CD4-positive, alpha-beta T cell treated with Interleukin-4 for 1 hour (primary cell): ENCODE measurements around the gene RNF111.
A peak's percentile ranks its signal among the peaks of the same experiment; 100 is the strongest.

ENCODE experiments used
- DNase-seq, 2 donors: peaks; one replicate each; pipeline ENCODE4 v3.0.0-alpha.2; 2020 to 2022

The RNF111 gene

DNA sequence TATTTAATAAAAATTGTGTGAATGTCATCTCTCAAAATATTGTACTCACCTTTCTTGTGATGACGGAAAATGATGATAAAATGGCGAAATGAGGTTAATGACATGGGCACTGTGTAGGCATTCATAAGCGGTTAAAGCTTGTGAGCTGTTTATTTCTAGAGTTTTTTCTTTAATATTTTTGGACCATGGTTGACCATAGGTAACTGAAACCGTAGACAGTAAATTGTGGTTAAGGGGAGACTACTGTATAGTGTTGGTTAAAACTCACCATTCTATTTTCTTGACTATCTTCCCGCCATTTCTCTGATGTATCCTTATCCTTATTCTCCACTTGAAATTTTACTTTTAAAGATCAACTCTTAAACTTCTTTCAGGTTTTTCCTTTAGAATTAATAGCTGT, 14.5 kb downstream of the RNF111 start:
- no peak for DNase-seq

DNA sequence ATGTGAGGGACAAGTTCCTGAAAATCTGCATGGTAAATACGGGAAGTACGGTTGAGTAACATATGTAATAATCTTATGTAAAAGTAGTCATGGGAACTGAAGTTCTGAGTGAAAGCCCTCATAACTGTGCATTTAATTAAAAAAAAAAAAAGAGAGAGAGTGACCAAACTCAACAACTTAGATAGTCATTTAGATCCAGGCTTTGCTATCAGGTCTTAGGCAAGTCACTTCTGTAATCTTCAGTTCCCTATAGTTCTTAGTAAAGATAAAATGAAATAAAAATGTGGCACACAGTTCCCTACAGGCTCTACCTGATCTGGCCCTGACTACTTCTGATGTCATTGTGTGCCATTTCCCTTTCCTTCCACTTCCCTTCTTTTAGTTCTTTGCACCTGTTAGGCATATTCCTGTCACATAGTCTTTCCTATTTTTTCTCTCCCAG, 15.0 kb downstream of the RNF111 start:
- peak in 1 of 2 donors; percentile 7 for DNase-seq

DNA sequence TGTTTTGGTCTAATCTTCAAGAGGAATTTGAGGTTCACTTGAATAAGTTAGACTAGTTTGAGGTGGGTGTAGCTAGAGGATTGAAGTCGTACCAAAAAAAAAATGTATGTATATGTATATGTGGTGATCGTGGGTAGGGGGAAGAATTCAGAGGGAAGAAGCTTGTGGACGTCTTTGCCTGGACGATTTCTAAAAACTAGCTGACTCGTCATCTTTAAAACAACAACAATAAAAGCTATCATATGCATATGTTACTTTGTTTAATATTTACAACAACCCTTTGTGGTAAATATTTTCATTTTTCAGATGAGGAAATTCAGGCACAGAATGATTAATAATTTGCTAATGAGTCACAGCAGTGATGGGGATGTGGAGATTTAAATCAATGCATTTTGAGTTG, 18.1 kb downstream of the RNF111 start:
- DNase-seq: no peak

DNA sequence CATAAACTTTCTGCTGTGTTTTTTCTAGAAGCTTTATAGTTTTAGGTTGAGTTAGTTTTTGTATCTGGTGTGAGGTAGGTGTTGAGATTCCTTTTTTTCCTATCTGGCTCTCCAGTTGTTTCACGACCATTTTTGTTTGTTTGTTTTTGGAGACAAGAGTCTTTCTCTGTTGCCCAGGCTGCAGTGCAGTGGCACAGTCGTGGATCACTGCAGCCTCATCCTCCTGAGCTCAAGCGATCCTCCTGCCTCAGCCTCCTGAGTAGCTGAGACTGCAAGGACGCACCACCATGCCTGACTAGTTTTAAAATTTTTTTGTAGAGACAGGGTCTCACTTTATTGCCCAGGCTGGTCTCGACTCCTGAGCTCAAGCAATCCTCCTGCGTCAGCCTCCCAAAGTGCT, 20.6 kb downstream of the RNF111 start:
- DNase-seq: no peak

DNA sequence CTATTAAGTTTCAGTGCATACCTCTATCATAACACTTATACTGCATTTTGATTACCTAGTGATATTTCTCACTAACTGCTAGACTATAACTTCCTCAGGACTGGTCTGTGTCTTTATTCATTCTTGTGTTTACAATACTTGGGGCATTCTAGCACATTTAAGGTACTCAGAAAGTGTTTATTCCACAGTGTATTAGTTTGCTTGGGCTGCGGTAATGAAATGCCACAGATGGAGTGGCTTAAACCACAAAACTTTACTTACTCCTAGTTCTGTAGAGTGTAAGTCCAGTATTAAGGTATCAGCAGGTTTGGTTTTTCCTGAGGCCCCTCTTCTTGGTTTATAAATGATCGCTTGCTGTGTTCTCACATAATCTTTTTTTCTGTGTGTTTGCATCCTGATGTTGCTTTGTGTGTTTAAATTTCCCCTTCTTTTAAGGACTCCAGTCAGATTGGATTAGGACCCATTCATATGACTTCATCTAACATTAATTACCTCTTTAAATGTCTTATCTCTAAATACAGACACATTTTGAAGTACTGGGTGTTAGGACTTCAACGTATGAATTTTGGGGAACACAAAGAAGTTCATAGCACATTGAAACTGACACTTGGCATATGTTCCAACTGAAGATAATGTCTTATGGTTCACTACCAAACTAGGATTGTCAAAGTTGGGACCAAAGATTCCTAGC, 23.9 kb downstream of the RNF111 start:
- no peak for DNase-seq

DNA sequence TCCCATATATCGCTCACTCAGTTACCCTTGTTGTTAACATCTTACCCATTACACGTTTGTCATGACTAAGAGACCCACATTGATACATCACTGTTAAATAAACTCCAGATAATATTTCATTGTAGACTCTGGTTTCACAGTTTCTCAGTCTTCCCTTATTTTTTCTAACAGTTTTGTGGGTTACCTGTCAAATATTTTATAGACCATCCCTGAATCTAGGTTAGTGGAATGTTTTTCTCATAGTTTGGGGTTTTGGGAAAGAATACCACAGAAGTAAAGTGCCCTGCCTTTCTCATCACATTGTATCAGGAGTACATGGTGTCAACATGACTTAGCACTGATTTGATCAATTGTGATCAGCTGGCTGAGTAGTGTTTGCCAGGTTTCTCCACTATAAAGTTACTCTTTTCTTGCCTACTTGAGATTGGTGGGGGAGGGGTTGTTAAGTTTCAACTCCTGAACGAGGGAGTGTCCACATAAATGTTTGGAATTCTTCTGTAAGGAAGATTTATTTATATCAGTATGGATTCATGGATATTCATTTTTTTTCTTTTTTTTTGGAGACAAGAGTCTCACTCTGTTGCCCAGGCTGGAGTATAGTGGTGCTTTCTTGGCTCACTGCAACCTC, 25.9 kb downstream of the RNF111 start:
- DNase-seq: no peak

DNA sequence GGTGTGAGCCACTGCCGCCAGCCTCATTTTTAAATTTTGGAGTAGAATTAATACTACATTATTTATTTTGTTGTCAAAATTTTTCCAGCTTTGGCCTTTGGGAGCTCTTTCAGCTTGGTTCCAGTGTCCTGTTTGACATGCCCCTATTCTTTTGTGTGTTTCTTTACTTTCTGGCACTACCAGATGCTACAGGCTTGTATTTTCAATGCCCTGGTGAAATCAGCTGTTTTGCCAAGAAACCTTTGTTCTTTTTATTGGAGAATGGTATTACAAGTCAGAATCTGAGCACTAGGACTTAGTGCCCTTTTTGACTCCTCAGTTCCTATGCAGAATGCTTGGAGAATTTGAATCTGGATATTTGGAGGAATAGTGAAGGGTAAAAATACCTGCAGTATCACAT, 26.6 kb downstream of the RNF111 start:
- no peak for DNase-seq

DNA sequence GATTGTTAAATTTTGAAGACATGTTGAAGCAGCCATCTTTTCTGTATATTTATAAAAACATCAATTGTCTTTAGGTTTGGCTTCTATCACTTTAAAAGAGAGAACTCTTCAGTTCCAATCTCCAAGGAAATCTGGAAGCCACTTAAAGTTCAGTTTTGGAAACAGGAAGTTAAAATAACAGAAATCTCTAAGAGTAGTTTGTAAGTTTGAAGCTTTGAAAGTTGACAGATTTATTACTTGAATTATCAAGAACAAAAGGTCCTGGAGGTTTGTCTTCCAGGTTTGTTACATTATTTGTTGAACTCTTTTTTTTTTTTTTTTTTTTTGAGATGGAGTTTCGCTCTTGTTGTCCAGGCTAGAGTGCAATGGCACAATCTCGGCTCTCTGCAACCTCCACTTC, 30.0 kb downstream of the RNF111 start:
- DNase-seq: no peak

DNA sequence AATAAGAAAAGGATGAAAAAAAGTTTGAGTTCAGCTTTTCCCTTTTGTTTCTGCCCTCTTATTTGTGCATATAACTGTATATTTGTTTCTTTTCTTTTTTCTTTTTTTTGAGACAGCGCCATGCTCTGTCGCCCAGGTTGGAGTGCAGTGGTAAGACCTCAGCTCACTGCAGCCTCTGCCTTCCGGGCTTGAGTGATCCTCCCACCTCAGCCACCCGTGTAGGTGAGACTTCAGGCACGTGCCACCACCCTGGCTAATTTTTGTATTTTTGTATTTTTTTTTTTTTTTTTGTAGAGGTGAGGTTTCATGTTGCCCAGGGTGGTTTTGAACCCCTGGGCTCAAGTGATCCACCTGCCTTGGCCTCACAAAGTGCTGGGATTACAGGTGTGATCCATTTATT, 31.4 kb downstream of the RNF111 start:
- no peak for DNase-seq

DNA sequence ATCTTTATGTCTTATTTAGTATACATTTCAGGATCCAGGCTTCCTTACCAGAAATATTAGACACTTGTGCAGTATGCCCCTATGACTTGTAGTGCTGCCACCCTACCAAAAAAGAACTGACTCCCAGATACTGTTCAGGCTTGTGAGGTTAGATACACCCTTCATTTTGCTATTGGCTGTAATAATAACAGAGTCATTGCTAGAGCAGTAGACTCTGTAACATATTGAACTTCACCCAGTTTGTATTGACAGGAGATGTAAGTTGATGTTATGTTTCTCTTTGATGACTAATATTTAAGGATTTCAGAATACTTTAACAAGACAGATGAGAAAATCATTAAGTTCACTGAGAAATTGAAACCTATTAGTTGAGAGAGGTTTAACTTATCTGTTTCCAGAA, 32.9 kb downstream of the RNF111 start:
- DNase-seq: no peak

DNA sequence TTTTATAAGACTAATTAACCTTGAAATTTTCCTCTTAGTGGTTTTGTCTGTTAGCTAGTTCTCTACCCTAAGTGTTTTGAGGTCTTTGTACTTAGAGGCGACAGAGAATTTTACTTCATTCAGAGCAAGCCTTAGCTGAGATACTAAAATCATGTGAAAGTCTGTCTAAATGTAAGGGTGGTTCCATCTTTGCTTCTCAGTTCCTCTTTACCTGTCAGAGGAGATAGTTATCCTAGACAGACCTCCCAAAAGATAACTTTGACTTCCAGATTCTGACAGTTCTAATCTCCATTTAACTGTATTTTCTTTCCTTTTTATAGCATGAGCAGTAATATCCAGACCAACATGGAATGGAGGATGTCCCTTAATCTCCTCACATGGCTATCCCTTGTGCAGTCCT, 34.7 kb downstream of the RNF111 start:
- no peak for DNase-seq

DNA sequence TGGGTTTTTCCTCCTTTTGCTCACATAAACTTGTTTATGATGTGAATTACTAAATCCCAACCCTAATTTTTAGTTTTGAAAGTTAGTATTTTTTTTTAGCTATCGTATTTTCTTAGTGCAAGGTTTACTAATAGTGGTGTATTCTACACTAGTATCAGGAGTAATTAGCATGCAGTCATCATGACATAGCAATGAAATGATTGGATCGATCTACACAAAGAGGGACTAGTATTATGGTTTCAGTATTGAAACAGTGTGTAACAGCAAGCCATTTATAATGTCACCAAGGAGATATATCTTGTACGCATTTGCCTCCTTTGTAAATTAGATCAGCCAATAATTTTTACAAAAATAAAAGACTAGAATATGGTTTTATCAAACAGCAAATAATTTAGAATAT, 38.7 kb downstream of the RNF111 start:
- no peak for DNase-seq

DNA sequence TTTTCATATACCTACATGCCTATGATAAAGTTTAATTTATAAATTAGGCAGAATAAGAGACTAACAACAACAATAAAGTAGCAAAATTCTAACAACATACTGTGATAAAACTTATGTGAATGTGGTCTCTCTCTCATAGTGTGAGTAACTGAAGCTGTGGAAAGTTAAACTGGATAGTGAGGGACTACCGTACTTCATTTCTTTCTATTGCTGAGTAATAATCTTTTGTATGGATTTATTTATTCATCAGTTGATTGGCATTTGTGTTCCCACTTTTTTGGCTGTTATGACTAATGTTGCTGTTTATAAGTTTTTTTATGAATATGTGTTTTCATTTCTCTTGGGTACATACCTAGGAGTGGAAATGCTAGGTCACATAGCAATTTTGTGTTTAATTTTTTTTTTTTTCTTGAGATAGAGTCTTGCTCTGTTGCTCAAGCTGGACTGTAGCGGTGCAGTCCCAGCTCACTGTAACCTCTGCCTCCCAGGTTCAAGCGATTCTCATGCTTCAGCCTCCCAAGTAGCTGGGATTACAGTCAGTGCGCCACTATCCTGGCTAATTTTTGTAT, 41.0 kb downstream of the RNF111 start:
- no peak for DNase-seq

DNA sequence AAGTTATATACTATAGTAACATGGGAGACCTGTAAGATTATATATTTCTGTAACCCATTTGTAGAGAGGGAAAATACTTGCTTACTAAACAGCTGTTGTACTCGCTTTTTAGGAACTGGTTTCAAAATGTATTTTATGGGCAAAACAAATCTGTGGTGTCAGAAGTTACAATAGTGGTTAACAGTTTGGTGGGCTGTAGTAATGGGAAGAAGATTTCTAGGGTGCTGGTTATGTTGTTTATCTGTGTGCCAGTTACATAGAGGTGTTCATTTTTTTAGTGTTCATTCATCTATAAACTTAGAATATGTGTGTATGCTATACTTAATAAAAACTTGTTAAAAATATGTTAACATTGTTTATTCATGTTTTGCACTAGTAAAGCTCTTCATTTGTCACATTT, 42.1 kb downstream of the RNF111 start:
- no peak for DNase-seq

DNA sequence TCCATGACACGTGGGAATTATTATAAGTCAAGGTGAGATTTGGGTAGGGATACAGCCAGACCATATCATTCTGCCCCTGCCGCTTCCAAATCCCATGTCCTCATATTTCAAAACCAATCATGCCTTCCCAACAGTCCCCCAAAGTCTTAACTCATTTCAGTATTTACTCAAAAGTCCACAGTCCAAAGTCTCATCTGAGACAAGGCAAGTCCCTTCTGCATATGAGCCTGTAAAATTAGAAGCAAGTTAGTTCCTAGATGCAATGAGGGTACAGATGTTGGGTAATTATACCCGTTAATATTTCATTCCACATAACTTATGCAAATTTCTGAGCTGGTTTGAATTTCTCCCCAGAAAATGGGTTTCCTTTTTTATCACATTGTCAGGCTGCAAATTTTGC, 47.7 kb downstream of the RNF111 start:
- no peak for DNase-seq

DNA sequence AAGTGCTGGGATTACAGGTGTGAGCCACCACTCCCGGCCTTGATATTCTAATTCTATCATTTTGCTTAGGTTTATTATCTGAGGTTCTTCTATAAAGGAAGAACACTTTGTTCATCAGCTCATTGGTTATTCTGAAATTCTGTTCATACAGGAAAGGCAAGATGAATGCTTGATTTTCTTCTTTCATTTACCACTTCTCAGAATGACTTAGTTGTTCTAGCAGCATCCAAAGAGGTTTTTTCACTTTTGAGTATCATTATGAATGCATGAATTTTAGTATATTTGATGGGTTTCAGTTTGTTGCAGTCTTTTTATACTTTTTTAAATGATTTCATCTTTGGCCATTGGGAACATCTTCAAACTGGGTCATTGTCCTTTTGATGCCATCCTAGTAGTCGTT, 51.8 kb downstream of the RNF111 start:
- DNase-seq: no peak

DNA sequence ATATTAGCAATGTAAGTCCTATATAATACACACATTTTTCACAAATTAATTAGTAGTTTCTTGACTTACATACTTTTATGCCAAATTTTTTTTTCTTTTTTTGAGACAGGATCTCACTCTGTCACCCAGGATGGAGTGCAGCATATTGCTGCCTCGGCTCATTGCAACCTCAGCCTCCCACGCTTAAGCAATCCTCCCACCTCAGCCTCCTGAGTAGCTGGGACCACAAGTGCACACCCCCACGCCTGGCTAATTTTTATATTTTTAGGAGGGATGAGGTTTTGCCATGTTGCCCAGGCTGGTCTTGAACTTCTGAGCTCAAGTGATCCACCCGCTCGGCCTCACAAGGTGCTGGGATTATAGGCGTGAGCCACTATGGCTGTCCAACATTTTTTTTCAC, 54.6 kb downstream of the RNF111 start:
- no peak for DNase-seq

DNA sequence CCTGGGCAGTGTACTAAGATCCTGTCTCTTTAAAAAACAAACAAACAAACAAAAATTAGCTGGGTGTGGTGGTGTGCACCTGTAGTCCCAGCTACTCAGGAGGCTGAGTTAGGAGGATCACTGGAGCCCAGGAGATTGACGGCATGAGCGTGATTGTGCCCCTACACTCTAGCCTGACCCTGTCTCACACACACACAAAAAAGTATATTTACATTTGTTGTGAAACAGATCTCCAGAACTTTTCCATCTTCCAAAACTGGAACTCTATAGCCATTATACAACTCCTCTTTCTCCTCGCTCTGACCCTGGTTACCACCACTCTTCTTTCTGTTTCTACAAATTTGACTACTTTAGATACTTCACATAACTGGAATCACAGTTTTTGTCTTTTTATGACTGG, 61.4 kb downstream of the RNF111 start:
- DNase-seq: no peak

DNA sequence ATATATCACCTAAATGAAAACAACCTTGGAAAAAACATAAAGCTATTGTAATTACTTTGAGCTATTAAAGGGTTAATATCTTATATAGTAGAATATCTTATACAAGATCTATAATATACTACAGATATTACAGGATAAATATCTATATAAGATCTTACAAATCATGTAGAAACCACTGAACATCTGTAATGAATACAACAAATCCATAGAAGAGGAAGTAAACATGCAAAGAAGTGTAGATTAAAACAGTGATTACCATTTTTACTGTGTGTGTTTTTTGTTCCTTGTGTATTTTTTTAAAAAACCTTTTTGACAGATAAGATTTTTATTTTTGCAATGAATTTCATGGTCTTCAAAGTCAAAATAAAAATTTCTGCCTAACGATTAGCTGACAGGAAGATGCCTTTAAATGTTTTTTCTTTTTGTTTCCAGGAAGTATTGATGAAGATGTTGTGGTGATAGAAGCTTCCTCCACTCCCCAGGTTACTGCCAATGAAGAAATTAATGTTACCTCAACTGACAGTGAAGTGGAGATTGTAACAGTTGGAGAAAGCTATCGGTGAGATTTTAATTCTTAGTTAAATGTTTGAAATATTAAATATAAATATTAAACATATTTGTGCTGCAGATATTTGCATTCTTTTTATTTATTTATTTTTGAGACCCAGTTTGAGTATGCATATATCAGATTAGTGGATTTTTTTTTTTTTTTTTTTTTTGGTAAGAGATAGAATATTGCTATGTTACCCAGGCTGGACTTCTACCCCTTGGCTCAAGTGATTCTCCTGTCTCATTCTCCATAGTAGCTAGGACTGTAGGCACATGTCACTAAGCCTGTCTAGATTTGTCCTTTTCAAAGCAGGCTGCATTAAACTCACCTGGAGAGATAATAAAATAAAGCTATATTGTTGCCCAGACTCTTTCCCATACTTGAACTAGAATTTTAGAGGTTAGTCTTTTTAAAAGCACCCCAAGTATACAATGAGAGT, 64.7 kb downstream of the RNF111 start:
- peak in 1 of 2 donors; percentile 14 for DNase-seq

DNA sequence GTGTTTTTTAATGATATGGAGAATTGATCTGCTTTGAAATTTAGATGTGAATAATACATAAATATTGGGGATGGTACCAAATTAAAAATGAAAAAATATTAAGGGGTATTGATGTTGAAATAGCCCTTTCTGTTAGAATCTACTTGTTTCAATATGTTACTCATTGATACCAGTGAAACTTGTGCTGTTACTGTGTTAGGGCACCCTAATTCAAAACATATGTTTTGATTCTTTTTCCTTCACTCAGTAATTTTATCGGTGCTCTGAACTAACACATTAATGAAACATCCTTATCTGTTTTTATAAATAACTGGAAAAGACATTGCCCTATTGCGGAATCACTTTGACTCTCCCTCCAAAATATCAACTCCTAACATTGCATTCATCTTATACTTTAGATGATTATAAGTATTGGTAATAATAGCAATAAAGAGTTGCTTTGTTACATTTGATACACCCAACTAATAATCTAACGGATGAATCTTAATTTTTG, 65.5 kb downstream of the RNF111 start:
- DNase-seq: no peak

DNA sequence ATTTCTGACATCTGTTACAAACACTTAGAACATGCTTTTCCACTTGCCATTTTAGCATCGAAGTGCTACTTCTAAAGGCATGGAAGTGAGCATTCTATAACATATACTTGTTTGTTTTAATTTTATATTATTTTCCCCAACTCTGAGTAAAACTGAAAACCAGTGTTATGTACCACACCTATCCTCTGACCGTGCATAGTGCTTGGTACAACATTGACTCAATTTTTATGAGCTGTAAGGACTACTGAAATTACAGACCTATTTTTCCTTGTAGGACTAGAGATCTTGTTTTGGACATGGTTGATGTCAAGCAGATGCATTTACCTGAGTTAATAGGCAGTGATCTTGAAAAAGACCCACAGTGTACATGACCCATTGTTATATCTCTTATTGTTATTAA, 66.0 kb downstream of the RNF111 start:
- no peak for DNase-seq

DNA sequence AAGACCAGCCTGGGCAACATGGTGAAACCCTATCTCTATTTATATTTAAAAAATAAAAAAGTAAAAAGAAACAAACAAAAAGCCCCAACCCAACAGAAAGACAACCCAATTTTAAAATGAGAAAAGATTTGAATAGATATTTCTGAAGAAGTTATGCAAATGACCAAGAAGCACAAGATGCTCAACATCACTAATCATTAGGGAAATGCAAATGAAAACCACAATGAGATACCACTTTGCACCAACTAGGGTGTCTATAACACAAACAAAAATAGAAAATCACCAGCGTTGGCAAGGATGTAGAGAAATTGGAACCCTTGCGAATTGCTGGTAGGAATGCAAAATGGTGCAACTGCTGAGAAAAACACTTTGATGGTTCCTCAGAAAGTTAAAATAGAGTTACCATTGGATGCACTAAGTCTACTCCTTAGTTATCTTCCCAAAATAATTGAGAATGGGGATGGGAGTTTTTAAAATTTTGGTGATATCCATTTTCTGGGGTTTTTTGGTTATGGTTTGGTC, 71.7 kb downstream of the RNF111 start:
- DNase-seq: no peak

DNA sequence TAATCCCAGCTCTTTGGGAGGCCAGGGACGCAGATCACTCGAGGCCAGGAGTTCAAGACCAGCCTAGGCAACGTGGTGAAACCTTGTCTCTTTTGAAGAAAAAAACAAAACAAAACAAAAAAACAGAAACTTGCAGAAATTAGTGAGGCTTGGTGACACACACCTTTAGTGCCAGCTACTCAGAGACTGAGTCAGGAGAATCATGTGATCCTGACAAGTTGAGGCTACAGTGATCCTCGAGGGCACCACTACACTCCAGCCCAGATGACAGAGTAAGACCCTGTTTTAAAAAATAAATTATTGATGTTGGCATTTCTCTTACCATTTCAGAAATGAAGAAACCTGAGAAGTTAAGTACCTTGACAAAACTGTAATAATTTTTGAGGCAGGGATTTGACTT, 72.9 kb downstream of the RNF111 start:
- no peak for DNase-seq
